Caco-2 (cell line): ENCODE measurements around the gene PRDM4. TPM values are rescaled to one million over a fixed set of nuclear protein-coding genes. Genes with fewer than 3 reads are reported as not detected.

Experiments
- BruUV-seq: library from RNA; stranded (reverse); fragments of 400-500 nt; replicated peaks from 2 replicates; lab custom pipeline; 2021; lab: Mats Ljungman, UMichigan
- CTCF ChIA-PET: fragments of 300-600 bp; sonication (Branson Sonifier 250); formaldehyde crosslinking; loops from one replicate; lab custom pipeline; 2022; ENCODE audit warnings: antibody characterized with exemption; lab: Charles Lee
- POLR2A ChIA-PET: fragments of 300-600 bp; sonication (Branson Sonifier 250); formaldehyde crosslinking; loops from one replicate; lab custom pipeline; 2022; ENCODE audit warnings: antibody characterized with exemption; lab: Charles Lee
- DNase-seq, 2 experiments: peaks; one replicate each; pipeline versions ENCODE4 v3.0.0 to v3.0.0-alpha.2; 2020 to 2022
- H3K27me3 ChIP-seq: replicated peaks from 2 replicates; pipeline ENCODE4 v1.6.0; 2011; ENCODE audit warnings: low read length; ENCODE audit not compliant: control insufficient read depth, insufficient read depth
- H3K36me3 ChIP-seq: 2 replicates; pipeline ENCODE4 v1.5.1; 2011; ENCODE audit warnings: low read length; ENCODE audit not compliant: control insufficient read depth, insufficient read depth
- H3K4me1 ChIP-seq: fragments of 250-450 bp; sonication (Bioruptor Pico); 2 replicates; pipeline ENCODE4 v1.5.1; 2020; ENCODE audit warnings: mild to moderate bottlenecking
- H3K4me3 ChIP-seq: 2 replicates; pipeline ENCODE4 v1.5.1; 2011; ENCODE audit warnings: low read depth, mild to moderate bottlenecking, control low read depth, low read length
- H3K9me3 ChIP-seq: fragments of 250-450 bp; sonication (Bioruptor Pico); 2 replicates; pipeline ENCODE4 v1.5.1; 2020; ENCODE audit warnings: mild to moderate bottlenecking, moderate library complexity
- H3K27ac Mint-ChIP-seq: one replicate; pipeline ENCODE4 v1.8.0; 2022; ENCODE audit warnings: mixed read lengths; ENCODE audit not compliant: unreplicated experiment
- H3K27me3 Mint-ChIP-seq: one replicate; pipeline ENCODE4 v1.8.0; 2022; ENCODE audit warnings: mixed read lengths; ENCODE audit not compliant: insufficient read depth, unreplicated experiment
- H3K36me3 Mint-ChIP-seq: one replicate; pipeline ENCODE4 v1.8.0; 2022; ENCODE audit warnings: mild to moderate bottlenecking, mixed read lengths; ENCODE audit not compliant: insufficient read depth, unreplicated experiment
- H3K4me1 Mint-ChIP-seq: one replicate; pipeline ENCODE4 v1.8.0; 2022; ENCODE audit warnings: low read depth, mixed read lengths; ENCODE audit not compliant: unreplicated experiment
- H3K4me3 Mint-ChIP-seq: one replicate; pipeline ENCODE4 v1.8.0; 2022; ENCODE audit warnings: mild to moderate bottlenecking, moderate library complexity, mixed read lengths; ENCODE audit not compliant: unreplicated experiment
- H3K9me3 Mint-ChIP-seq: one replicate; pipeline ENCODE4 v1.8.0; 2022; ENCODE audit warnings: mixed read lengths; ENCODE audit not compliant: unreplicated experiment
- intact Hi-C: fragments of 100-400 bp; cut with micrococcal nuclease; formaldehyde crosslinking; loops from one replicate; pipeline ENCODE4 v1.10.0; 2022; ENCODE audit not compliant: unreplicated experiment
- total RNA-seq: library from RNA; stranded (reverse); gene quantifications from 2 replicates; pipeline ENCODE4 v1.2.3, GENCODE V29; 2022
- TF ChIP-seq, protein P1 (sequence below), 2 experiments: fragments of 200-600 bp in 1 of 2; IDR thresholded peaks; 1 replicate in 1 of 2; 2 replicates in 1 of 2; pipeline versions ENCODE4 v1.5.1 to v1.8.0; 2011 to 2022; ENCODE audit warnings: antibody characterized with exemption in 1 of 2, control low read depth in 1 of 2, inconsistent platforms in 1 of 2, low read depth in 1 of 2, low read length in 1 of 2, mild to moderate bottlenecking in 1 of 2, moderate library complexity in 1 of 2; ENCODE audit not compliant: insufficient read depth in 1 of 2, severe bottlenecking in 1 of 2, unreplicated experiment in 1 of 2

Gene PRDM4
- total RNA-seq, 1 experiment from 2014 or later, result 19.4 TPM

- intact Hi-C loops, result no loop called here
- Mint-ChIP-seq H3K4me3 (no peak overlapping the region), H3K9me3 (no peaks in the 10 kb centered on the region), H3K36me3 (no peaks in the 10 kb centered on the region), H3K4me1 (no peaks in the 10 kb centered on the region), H3K27ac (no peak overlapping the region), H3K27me3 (no peaks in the 10 kb centered on the region)
- POLR2A ChIA-PET, result no interaction called here
- H3K36me3 ChIP-seq, result no peaks in the 10 kb centered on the region
- CTCF ChIA-PET, result no interaction called here
- BruUV-seq, result no TSS peak
- H3K27me3 ChIP-seq, result no peaks in the 10 kb centered on the region
- TF ChIP-seq, protein P1, sequence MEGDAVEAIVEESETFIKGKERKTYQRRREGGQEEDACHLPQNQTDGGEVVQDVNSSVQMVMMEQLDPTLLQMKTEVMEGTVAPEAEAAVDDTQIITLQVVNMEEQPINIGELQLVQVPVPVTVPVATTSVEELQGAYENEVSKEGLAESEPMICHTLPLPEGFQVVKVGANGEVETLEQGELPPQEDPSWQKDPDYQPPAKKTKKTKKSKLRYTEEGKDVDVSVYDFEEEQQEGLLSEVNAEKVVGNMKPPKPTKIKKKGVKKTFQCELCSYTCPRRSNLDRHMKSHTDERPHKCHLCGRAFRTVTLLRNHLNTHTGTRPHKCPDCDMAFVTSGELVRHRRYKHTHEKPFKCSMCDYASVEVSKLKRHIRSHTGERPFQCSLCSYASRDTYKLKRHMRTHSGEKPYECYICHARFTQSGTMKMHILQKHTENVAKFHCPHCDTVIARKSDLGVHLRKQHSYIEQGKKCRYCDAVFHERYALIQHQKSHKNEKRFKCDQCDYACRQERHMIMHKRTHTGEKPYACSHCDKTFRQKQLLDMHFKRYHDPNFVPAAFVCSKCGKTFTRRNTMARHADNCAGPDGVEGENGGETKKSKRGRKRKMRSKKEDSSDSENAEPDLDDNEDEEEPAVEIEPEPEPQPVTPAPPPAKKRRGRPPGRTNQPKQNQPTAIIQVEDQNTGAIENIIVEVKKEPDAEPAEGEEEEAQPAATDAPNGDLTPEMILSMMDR (IDR thresholded peaks at IDR 0.05; ENCODE audit: insufficient read depth in 1 of 2, low read depth in 1 of 2, low read length in 1 of 2, severe bottlenecking in 1 of 2, unreplicated experiment in 1 of 2), result no peak
- no peaks in the 10 kb centered on the region for H3K9me3 ChIP-seq
- no peak overlapping the region for H3K4me3 ChIP-seq
- H3K4me1 ChIP-seq, result peaks cover 12% of the 10 kb centered on the region; the same call in 1 of the 2 replicates
- DNase-seq, result no peak
Observed at GRCh38 chr12:107780298-107780697, 19.4 kb upstream of the PRDM4 start.

- Histone ChIP-seq H3K4me1 (peaks cover 12% of the 10 kb centered on the region; the same call in 1 of the 2 replicates), H3K27me3 (no peaks in the 10 kb centered on the region), H3K36me3 (no peaks in the 10 kb centered on the region), H3K4me3 (no peak overlapping the region), H3K9me3 (no peaks in the 10 kb centered on the region)
- no peak for DNase-seq
- H3K4me3 Mint-ChIP-seq, result no peak overlapping the region
- POLR2A ChIA-PET, result no interaction called here
- H3K4me1 Mint-ChIP-seq, result no peaks in the 10 kb centered on the region
- H3K27ac Mint-ChIP-seq, result no peak overlapping the region
- intact Hi-C loops, result no loop called here
- CTCF ChIA-PET, result no interaction called here
- TF ChIP-seq, protein P1 (IDR thresholded peaks at IDR 0.05; ENCODE audit: insufficient read depth in 1 of 2, low read depth in 1 of 2, low read length in 1 of 2, severe bottlenecking in 1 of 2, unreplicated experiment in 1 of 2), result no peak
- H3K9me3 Mint-ChIP-seq, result no peaks in the 10 kb centered on the region
- BruUV-seq, result no TSS peak
- no peaks in the 10 kb centered on the region for H3K36me3 Mint-ChIP-seq
- no peaks in the 10 kb centered on the region for H3K27me3 Mint-ChIP-seq
Observed at GRCh38 chr12:107779077-107779831, 18.3 kb upstream of the PRDM4 start.

GRCh38 chr12:107778383-107779025 is 17.6 kb upstream of the PRDM4 start:
- no peak overlapping the region for H3K27ac Mint-ChIP-seq

More at GRCh38 chr12:107778383-107779025, 17.6 kb upstream of the PRDM4 start:
- Mint-ChIP-seq H3K9me3 (no peaks in the 10 kb centered on the region), H3K27me3 (no peaks in the 10 kb centered on the region), H3K4me3 (no peak overlapping the region), H3K4me1 (no peaks in the 10 kb centered on the region), H3K36me3 (no peaks in the 10 kb centered on the region)
- H3K9me3 ChIP-seq, result no peaks in the 10 kb centered on the region
- intact Hi-C loops, result no loop called here
- POLR2A ChIA-PET, result no interaction called here
- DNase-seq, result no peak
- TF ChIP-seq, protein P1 (IDR thresholded peaks at IDR 0.05; ENCODE audit: insufficient read depth in 1 of 2, low read depth in 1 of 2, low read length in 1 of 2, severe bottlenecking in 1 of 2, unreplicated experiment in 1 of 2), result no peak
- H3K4me3 ChIP-seq, result no peak overlapping the region
- CTCF ChIA-PET, result no interaction called here
- no peaks in the 10 kb centered on the region for H3K27me3 ChIP-seq
- no TSS peak for BruUV-seq
- peaks cover 12% of the 10 kb centered on the region; the same call in 1 of the 2 replicates for H3K4me1 ChIP-seq
- no peaks in the 10 kb centered on the region for H3K36me3 ChIP-seq
